HepG2 (cell line): ENCODE data around the gene SHFL.

ENCODE experiments used
- NR2C2 ChIP-seq: sonication (generic); formaldehyde crosslinking; IDR thresholded peaks from 2 replicates; pipeline ENCODE4 v1.4.0; 2020; ENCODE audit warnings: missing genetic modification reagents, mild to moderate bottlenecking, moderate library complexity, borderline replicate concordance
- PHF8 ChIP-seq: sonication (generic); formaldehyde crosslinking; IDR thresholded peaks from 2 replicates; pipeline ENCODE4 v1.5.0; 2020; ENCODE audit warnings: missing genetic modification reagents
- TAF15 ChIP-seq: fragments of 200-400 bp; formaldehyde crosslinking; IDR thresholded peaks from one replicate; pipeline ENCODE4 v1.6.1; 2018; ENCODE audit warnings: mild to moderate bottlenecking, low read depth, low read length; ENCODE audit not compliant: poor library complexity, severe bottlenecking
- TARDBP ChIP-seq: sonication (generic); formaldehyde crosslinking; IDR thresholded peaks from 2 replicates; pipeline ENCODE4 v1.8.0; 2022; ENCODE audit warnings: mild to moderate bottlenecking, missing genetic modification reagents
- ZNF17 ChIP-seq: sonication (generic); formaldehyde crosslinking; IDR thresholded peaks from 2 replicates; pipeline ENCODE4 v1.5.0; 2020; ENCODE audit warnings: mild to moderate bottlenecking, missing genetic modification reagents
- ZNF34 ChIP-seq: sonication (generic); formaldehyde crosslinking; IDR thresholded peaks from 2 replicates; pipeline ENCODE4 v1.4.0; 2020; ENCODE audit warnings: mild to moderate bottlenecking, missing genetic modification reagents, borderline replicate concordance
- ZNF530 ChIP-seq: sonication (generic); formaldehyde crosslinking; IDR thresholded peaks from 2 replicates; pipeline ENCODE4 v1.5.0; 2020; ENCODE audit warnings: low read depth, mild to moderate bottlenecking, missing genetic modification reagents
- ZNF644 ChIP-seq: IDR thresholded peaks from 2 replicates; pipeline ENCODE4 v1.6.1; 2016; ENCODE audit warnings: low read depth
- TF ChIP-seq, protein P1 (sequence below): sonication (generic); formaldehyde crosslinking; IDR thresholded peaks from 2 replicates; pipeline ENCODE4 v1.5.1; 2020; ENCODE audit warnings: mild to moderate bottlenecking, missing genetic modification reagents, moderate library complexity
- TF ChIP-seq, protein P2 (sequence below): sonication (generic); formaldehyde crosslinking; IDR thresholded peaks from 2 replicates; pipeline ENCODE4 v1.4.0; 2020; ENCODE audit warnings: missing genetic modification reagents, borderline replicate concordance
- TF ChIP-seq, protein P3 (sequence below): sonication (generic); formaldehyde crosslinking; IDR thresholded peaks from 2 replicates; pipeline ENCODE4 v1.5.0; 2020; ENCODE audit warnings: mild to moderate bottlenecking, missing genetic modification reagents, moderate library complexity
- TF ChIP-seq, protein P4 (sequence below): sonication (generic); formaldehyde crosslinking; conservative IDR thresholded peaks from 2 replicates; pipeline ENCODE4 v1.4.0; 2020; ENCODE audit warnings: missing genetic modification reagents
- TF ChIP-seq, protein P5 (sequence below): IDR thresholded peaks from 2 replicates; pipeline ENCODE4 v1.6.1; 2016

DNA sequence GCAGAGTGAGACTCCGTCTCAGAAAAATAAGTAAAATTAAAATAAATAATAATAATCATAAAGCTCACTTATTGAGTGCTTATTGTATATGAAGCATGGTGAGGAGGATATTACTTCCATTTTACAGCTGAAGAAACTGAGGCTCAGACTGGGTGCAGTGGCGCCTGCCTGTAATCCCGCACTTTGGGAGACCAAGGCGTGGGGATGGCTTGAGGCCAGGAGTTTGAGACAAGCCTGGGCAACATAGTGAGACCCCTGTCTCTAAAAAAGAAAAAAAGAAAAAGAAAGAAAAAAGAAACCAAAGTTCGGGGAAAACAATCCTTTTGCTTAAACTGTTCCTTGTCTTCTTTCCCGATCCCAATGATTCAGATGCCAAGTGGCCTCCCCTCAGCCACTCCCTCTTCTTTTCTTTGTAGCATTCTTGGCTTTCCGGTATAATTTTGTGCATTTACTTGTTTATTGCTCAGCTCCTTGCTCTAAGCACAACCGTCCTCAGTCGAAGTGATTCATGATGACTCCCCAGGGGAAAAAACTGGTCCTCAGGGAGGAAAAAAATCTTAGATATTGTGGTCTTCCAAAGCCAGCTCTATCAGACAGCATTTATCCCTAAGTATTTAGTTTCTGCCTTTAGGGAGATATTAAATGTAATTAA is 34.5 kb downstream of the SHFL start:
- TF ChIP-seq, protein P1, sequence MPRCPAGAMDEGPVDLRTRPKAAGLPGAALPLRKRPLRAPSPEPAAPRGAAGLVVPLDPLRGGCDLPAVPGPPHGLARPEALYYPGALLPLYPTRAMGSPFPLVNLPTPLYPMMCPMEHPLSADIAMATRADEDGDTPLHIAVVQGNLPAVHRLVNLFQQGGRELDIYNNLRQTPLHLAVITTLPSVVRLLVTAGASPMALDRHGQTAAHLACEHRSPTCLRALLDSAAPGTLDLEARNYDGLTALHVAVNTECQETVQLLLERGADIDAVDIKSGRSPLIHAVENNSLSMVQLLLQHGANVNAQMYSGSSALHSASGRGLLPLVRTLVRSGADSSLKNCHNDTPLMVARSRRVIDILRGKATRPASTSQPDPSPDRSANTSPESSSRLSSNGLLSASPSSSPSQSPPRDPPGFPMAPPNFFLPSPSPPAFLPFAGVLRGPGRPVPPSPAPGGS (CRISPR knock-in tag), result no peak
- TF ChIP-seq, protein P2, sequence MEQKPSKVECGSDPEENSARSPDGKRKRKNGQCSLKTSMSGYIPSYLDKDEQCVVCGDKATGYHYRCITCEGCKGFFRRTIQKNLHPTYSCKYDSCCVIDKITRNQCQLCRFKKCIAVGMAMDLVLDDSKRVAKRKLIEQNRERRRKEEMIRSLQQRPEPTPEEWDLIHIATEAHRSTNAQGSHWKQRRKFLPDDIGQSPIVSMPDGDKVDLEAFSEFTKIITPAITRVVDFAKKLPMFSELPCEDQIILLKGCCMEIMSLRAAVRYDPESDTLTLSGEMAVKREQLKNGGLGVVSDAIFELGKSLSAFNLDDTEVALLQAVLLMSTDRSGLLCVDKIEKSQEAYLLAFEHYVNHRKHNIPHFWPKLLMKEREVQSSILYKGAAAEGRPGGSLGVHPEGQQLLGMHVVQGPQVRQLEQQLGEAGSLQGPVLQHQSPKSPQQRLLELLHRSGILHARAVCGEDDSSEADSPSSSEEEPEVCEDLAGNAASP (CRISPR knock-in tag), result no peak
- TF ChIP-seq TARDBP (CRISPR knock-in tag) (no peak), TAF15 (no peak), ZNF34 (no peak), ZNF17 (CRISPR knock-in tag) (no peak), NR2C2 (CRISPR knock-in tag) (no peak), ZNF530 (CRISPR knock-in tag) (no peak), PHF8 (no peak), ZNF644 (CRISPR knock-in tag) (no peak)
- TF ChIP-seq, protein P3, sequence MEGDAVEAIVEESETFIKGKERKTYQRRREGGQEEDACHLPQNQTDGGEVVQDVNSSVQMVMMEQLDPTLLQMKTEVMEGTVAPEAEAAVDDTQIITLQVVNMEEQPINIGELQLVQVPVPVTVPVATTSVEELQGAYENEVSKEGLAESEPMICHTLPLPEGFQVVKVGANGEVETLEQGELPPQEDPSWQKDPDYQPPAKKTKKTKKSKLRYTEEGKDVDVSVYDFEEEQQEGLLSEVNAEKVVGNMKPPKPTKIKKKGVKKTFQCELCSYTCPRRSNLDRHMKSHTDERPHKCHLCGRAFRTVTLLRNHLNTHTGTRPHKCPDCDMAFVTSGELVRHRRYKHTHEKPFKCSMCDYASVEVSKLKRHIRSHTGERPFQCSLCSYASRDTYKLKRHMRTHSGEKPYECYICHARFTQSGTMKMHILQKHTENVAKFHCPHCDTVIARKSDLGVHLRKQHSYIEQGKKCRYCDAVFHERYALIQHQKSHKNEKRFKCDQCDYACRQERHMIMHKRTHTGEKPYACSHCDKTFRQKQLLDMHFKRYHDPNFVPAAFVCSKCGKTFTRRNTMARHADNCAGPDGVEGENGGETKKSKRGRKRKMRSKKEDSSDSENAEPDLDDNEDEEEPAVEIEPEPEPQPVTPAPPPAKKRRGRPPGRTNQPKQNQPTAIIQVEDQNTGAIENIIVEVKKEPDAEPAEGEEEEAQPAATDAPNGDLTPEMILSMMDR (CRISPR knock-in tag), result no peak
- TF ChIP-seq, protein P4, sequence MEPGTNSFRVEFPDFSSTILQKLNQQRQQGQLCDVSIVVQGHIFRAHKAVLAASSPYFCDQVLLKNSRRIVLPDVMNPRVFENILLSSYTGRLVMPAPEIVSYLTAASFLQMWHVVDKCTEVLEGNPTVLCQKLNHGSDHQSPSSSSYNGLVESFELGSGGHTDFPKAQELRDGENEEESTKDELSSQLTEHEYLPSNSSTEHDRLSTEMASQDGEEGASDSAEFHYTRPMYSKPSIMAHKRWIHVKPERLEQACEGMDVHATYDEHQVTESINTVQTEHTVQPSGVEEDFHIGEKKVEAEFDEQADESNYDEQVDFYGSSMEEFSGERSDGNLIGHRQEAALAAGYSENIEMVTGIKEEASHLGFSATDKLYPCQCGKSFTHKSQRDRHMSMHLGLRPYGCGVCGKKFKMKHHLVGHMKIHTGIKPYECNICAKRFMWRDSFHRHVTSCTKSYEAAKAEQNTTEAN (CRISPR knock-in tag), result no peak
- TF ChIP-seq, protein P5, sequence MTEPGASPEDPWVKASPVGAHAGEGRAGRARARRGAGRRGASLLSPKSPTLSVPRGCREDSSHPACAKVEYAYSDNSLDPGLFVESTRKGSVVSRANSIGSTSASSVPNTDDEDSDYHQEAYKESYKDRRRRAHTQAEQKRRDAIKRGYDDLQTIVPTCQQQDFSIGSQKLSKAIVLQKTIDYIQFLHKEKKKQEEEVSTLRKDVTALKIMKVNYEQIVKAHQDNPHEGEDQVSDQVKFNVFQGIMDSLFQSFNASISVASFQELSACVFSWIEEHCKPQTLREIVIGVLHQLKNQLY (CRISPR knock-in tag), result no peak
